Measurements from ENCODE around the gene MBP. TPM values are rescaled to one million over a fixed set of nuclear protein-coding genes. Genes with fewer than 3 reads are reported as not detected.

The MBP gene
- total RNA-seq, 1 donor from 2014 or later: 9.7 TPM

GRCh38 chr18:77033575-77033974, 99.0 kb downstream of the MBP start:
- peaks cover 14% of the 10 kb centered on the region for H3K36me3 Mint-ChIP-seq (ENCODE audit: low read depth, unreplicated experiment)
- H3K27ac Mint-ChIP-seq (ENCODE audit: unreplicated experiment): no peak overlapping the region
- DNase-seq (ENCODE audit: low spot score): no peak
- H3K4me1 Mint-ChIP-seq (ENCODE audit: unreplicated experiment): no peaks in the 10 kb centered on the region
- no peak for TF ChIP-seq CTCF (IDR thresholded peaks at IDR 0.05; ENCODE audit: unreplicated experiment)
- no peaks in the 10 kb centered on the region for H3K9me3 Mint-ChIP-seq (ENCODE audit: unreplicated experiment)
- H3K4me3 Mint-ChIP-seq (ENCODE audit: unreplicated experiment): no peak overlapping the region
- no peaks in the 10 kb centered on the region for H3K27me3 Mint-ChIP-seq (ENCODE audit: unreplicated experiment)

DNA sequence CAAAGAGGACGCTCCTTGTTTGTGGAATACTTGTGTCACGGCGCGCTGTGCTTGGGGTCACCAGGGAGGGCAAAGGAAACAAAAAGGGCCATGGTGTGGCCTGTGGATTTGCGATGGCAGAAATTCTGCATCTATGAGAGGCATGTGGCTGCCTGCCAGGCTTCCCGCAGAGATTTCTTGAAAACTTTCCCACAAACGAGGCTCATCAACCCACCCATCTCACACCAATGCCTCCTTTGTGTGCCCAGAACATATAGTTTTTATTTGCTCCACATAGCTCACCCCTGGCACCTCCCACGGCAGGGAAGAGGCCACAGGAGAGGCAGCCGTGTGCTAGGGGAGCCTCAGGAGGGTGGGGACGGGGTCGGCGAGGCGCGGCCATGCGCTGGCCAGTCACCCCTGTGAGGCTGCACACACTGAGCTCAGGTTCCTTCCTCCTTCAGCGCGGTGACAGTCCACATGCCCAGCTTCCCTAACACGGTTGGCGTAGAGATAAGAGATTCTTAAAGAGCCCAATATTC, 100.3 kb downstream of the MBP start:
- Mint-ChIP-seq H3K4me3 (ENCODE audit: unreplicated experiment) (no peak overlapping the region), H3K4me1 (ENCODE audit: unreplicated experiment) (no peaks in the 10 kb centered on the region), H3K27ac (ENCODE audit: unreplicated experiment) (no peak overlapping the region), H3K36me3 (ENCODE audit: low read depth, unreplicated experiment) (peaks cover 14% of the 10 kb centered on the region), H3K27me3 (ENCODE audit: unreplicated experiment) (no peaks in the 10 kb centered on the region), H3K9me3 (ENCODE audit: unreplicated experiment) (no peaks in the 10 kb centered on the region)
- no peak for TF ChIP-seq CTCF (IDR thresholded peaks at IDR 0.05; ENCODE audit: unreplicated experiment)
- no peak for DNase-seq (ENCODE audit: low spot score)

DNA sequence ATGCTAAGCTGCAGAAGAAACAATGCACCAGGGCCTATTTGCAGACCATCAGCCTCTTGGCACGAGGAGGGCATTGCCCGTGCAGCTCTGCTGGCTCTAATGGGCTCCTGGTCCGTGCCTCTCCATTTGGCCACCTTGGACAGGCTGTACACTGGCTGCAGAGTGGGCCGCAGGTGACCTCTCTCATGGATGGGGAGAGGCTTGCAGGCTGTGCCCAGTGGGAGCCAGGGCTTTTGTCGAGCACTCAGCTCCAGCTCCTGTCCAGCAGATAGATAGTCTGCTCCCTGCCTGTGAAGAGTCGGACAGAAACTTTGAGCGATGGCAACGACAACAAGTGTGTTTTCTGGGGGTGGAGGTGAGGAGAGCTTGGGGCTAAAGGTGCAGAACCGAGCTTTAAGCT, 100.9 kb downstream of the MBP start:
- TF ChIP-seq CTCF (IDR thresholded peaks at IDR 0.05; ENCODE audit: unreplicated experiment): no peak
- no peaks in the 10 kb centered on the region for H3K4me1 Mint-ChIP-seq (ENCODE audit: unreplicated experiment)
- DNase-seq (ENCODE audit: low spot score): no peak
- peaks cover 14% of the 10 kb centered on the region for H3K36me3 Mint-ChIP-seq (ENCODE audit: low read depth, unreplicated experiment)
- H3K9me3 Mint-ChIP-seq (ENCODE audit: unreplicated experiment): no peaks in the 10 kb centered on the region
- no peaks in the 10 kb centered on the region for H3K27me3 Mint-ChIP-seq (ENCODE audit: unreplicated experiment)
- no peak overlapping the region for H3K4me3 Mint-ChIP-seq (ENCODE audit: unreplicated experiment)
- H3K27ac Mint-ChIP-seq (ENCODE audit: unreplicated experiment): no peak overlapping the region

DNA sequence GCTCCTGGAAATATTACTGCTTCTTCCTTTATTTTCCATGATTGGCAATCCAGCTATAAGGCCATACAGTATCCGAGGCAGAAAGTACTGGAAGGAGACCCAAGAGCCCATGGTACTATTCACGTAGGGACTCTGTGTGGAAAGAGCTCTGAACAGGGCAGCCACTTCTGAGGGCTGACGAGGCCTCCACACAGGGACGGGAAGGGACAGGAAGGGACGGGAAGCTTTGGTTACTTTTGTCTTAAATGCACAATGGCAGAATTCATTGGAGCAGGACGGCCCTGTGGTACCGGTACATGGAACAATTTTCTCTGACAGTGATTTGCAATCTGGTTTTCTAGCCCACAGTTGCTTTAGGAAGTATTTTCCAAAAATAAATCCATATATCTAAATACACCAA, 102.4 kb downstream of the MBP start:
- no peaks in the 10 kb centered on the region for H3K27me3 Mint-ChIP-seq (ENCODE audit: unreplicated experiment)
- no peak for DNase-seq (ENCODE audit: low spot score)
- no peak overlapping the region for H3K27ac Mint-ChIP-seq (ENCODE audit: unreplicated experiment)
- no peak for TF ChIP-seq CTCF (IDR thresholded peaks at IDR 0.05; ENCODE audit: unreplicated experiment)
- H3K36me3 Mint-ChIP-seq (ENCODE audit: low read depth, unreplicated experiment): peaks cover 11% of the 10 kb centered on the region
- H3K9me3 Mint-ChIP-seq (ENCODE audit: unreplicated experiment): no peaks in the 10 kb centered on the region
- no peaks in the 10 kb centered on the region for H3K4me1 Mint-ChIP-seq (ENCODE audit: unreplicated experiment)
- no peak overlapping the region for H3K4me3 Mint-ChIP-seq (ENCODE audit: unreplicated experiment)

GRCh38 chr18:77025831-77026363, 106.7 kb downstream of the MBP start:
- Mint-ChIP-seq H3K36me3 (ENCODE audit: low read depth, unreplicated experiment) (peaks cover 12% of the 10 kb centered on the region), H3K4me1 (ENCODE audit: unreplicated experiment) (no peaks in the 10 kb centered on the region), H3K27ac (ENCODE audit: unreplicated experiment) (no peak overlapping the region), H3K27me3 (ENCODE audit: unreplicated experiment) (no peaks in the 10 kb centered on the region), H3K9me3 (ENCODE audit: unreplicated experiment) (no peaks in the 10 kb centered on the region), H3K4me3 (ENCODE audit: unreplicated experiment) (no peak overlapping the region)
- no peak for TF ChIP-seq CTCF (IDR thresholded peaks at IDR 0.05; ENCODE audit: unreplicated experiment)
- no peak for DNase-seq (ENCODE audit: low spot score)
